HG02798 (cell line): ENCODE data around the gene GAR1.
"Not testable (repeated sequence)": the region's sequence is repeated elsewhere in the genome, so short reads cannot be mapped to it uniquely, and the experiment has no call there.

Experiments used
- ATAC-seq: cut with Tn5 transposase; IDR thresholded peaks from one replicate; pipeline ENCODE4 v1.9.1; 2021; ENCODE audit warnings: mild to moderate bottlenecking; ENCODE audit not compliant: unreplicated experiment, poor library complexity

The GAR1 gene

GRCh38 chr4:109836985-109837384, 21.4 kb downstream of the GAR1 start:
- no peak for ATAC-seq

GRCh38 chr4:109846395-109847098, 31.0 kb downstream of the GAR1 start:
- no peak for ATAC-seq

- ATAC-seq, result no peak
Measured at GRCh38 chr4:109847896-109848442, 32.4 kb downstream of the GAR1 start, which contains the start of gene LRIT3. LRIT3 (plus strand) TSS chr4:109848107; CDS start chr4:109848202, 95 bp downstream.

GRCh38 chr4:109848501-109848900, 32.9 kb downstream of the GAR1 start:
- ATAC-seq, result no peak

GRCh38 chr4:109850601-109851000, 35.0 kb downstream of the GAR1 start:
- ATAC-seq, result no peak

GRCh38 chr4:109859426-109860300, 44.1 kb downstream of the GAR1 start:
- ATAC-seq, result not testable (repeated sequence)

GRCh38 chr4:109861271-109861670, 45.7 kb downstream of the GAR1 start:
- no peak for ATAC-seq

- no peak for ATAC-seq
Measured at GRCh38 chr4:109861916-109862511, 46.5 kb downstream of the GAR1 start.

GRCh38 chr4:109864134-109864533, 48.6 kb downstream of the GAR1 start:
- no peak for ATAC-seq

- no peak for ATAC-seq
Measured at GRCh38 chr4:109870061-109870460, 54.5 kb downstream of the GAR1 start.

GRCh38 chr4:109872065-109872464, 56.5 kb downstream of the GAR1 start:
- no peak for ATAC-seq

- no peak for ATAC-seq
Measured at GRCh38 chr4:109872950-109873656, 57.5 kb downstream of the GAR1 start.

GRCh38 chr4:109873791-109874514, 58.4 kb downstream of the GAR1 start:
- no peak for ATAC-seq
